GM12801 (cell line): ENCODE measurements around the gene RAF1.

Source experiments
- CTCF ChIP-seq: IDR thresholded peaks from one replicate; pipeline ENCODE4 v1.5.1; 2011; ENCODE audit warnings: control low read depth; ENCODE audit not compliant: insufficient read length; ENCODE audit errors: extremely low read depth

Gene RAF1

GRCh38 chr3:12705374-12705926 is 41.5 kb upstream of the RAF1 start:
- TF ChIP-seq CTCF = no peak

- TF ChIP-seq CTCF = no peak
These were observed 38.6 kb upstream of the RAF1 start for GRCh38 chr3:12702501-12702900.

- TF ChIP-seq CTCF = no peak
These were observed 36.9 kb upstream of the RAF1 start for GRCh38 chr3:12700800-12701199.

GRCh38 chr3:12695916-12696315 is 32.0 kb upstream of the RAF1 start:
- no peak for TF ChIP-seq CTCF

GRCh38 chr3:12695112-12695511 is 31.2 kb upstream of the RAF1 start:
- no peak for TF ChIP-seq CTCF

GRCh38 chr3:12692444-12692843 is 28.5 kb upstream of the RAF1 start:
- no peak for TF ChIP-seq CTCF

- TF ChIP-seq CTCF = no peak
These were observed 26.2 kb upstream of the RAF1 start for GRCh38 chr3:12689997-12690711.
